Fibroblast of lung (primary cell): ENCODE data around the gene KDM1A. TPM values are rescaled to one million over a fixed set of nuclear protein-coding genes. Genes with fewer than 3 reads are reported as not detected.

ENCODE experiments used
- DNase-seq, 2 donors: peaks; one replicate each; pipeline versions ENCODE4 v3.0.0 to v3.0.0-alpha.2; 2010; ENCODE audit warnings: low read depth in 2 of 2
- H2AFZ ChIP-seq: 2 replicates; pipeline ENCODE4 v1.5.1; 2012; ENCODE audit warnings: low read length, control low read depth, inconsistent platforms
- H3K27ac ChIP-seq: 2 replicates; pipeline ENCODE4 v1.5.1; 2011; ENCODE audit warnings: low read length, control low read depth; ENCODE audit not compliant: insufficient read depth
- H3K27me3 ChIP-seq: 2 replicates; pipeline ENCODE4 v1.5.1; 2011; ENCODE audit warnings: mild to moderate bottlenecking, low read length; ENCODE audit not compliant: control insufficient read depth, insufficient read depth
- H3K36me3 ChIP-seq: 2 replicates; pipeline ENCODE4 v1.5.1; 2011; ENCODE audit warnings: low read length; ENCODE audit not compliant: control insufficient read depth, insufficient read depth
- H3K4me1 ChIP-seq: 2 replicates; pipeline ENCODE4 v1.5.1; 2011; ENCODE audit warnings: low read length; ENCODE audit not compliant: control insufficient read depth, insufficient read depth; ENCODE audit errors: extremely low read depth
- H3K4me2 ChIP-seq: 2 replicates; pipeline ENCODE4 v1.5.1; 2011; ENCODE audit warnings: low read length, control low read depth; ENCODE audit not compliant: insufficient read depth; ENCODE audit errors: extremely low read depth
- H3K4me3 ChIP-seq, 4 experiments: fragments of 200-600 bp in 1 of 4; sonication (generic) in 1 of 4; replicated peaks in 1 of 4; 2 replicates each; pipeline ENCODE4 v1.5.1; 2011 to 2016; ENCODE audit warnings: low read length in 4 of 4, low read depth in 3 of 4, mild to moderate bottlenecking in 3 of 4, control low read depth in 2 of 4, inconsistent platforms in 1 of 4, mixed read lengths in 1 of 4; ENCODE audit not compliant: insufficient read depth in 1 of 4; ENCODE audit errors: control extremely low read depth in 1 of 4
- H3K79me2 ChIP-seq: 2 replicates; pipeline ENCODE4 v1.5.1; 2012; ENCODE audit warnings: mild to moderate bottlenecking, low read length, inconsistent platforms; ENCODE audit not compliant: control insufficient read depth, insufficient read depth
- H3K9ac ChIP-seq: 2 replicates; pipeline ENCODE4 v1.5.1; 2011; ENCODE audit warnings: mild to moderate bottlenecking, low read length, control low read depth; ENCODE audit not compliant: insufficient read depth
- H3K9me3 ChIP-seq: 2 replicates; pipeline ENCODE4 v1.5.1; 2012; ENCODE audit warnings: low read depth, low read length; ENCODE audit not compliant: control insufficient read depth, insufficient read depth
- H4K20me1 ChIP-seq: 2 replicates; pipeline ENCODE4 v1.5.1; 2011; ENCODE audit warnings: low read length; ENCODE audit not compliant: control insufficient read depth, insufficient read depth; ENCODE audit errors: extremely low read depth
- CTCF ChIP-seq, 2 donors: IDR thresholded peaks in 1 of 2; conservative IDR thresholded peaks in 1 of 2; 1 replicate in 1 of 2; 2 replicates in 1 of 2; pipeline ENCODE4 v1.5.1; 2011 to 2012; ENCODE audit warnings: low read length in 2 of 2, control low read depth in 1 of 2, inconsistent platforms in 1 of 2, low read depth in 1 of 2, mild to moderate bottlenecking in 1 of 2
- EZH2 ChIP-seq: IDR thresholded peaks from 2 replicates; pipeline ENCODE4 v1.5.1; 2012; ENCODE audit warnings: low read length, control low read depth, mild to moderate bottlenecking; ENCODE audit errors: missing control alignments
- polyA plus RNA-seq, 2 donors: library from polyadenylated mRNA; depleted of rRNA in 1 of 2; stranded (reverse) in 1 of 2; unstranded in 1 of 2; fragments of >200 nt; gene quantifications; 2 replicates each; pipeline ENCODE4 v1.2.1, GENCODE V29; 2011 to 2012; ENCODE audit warnings: missing spikeins in 1 of 2
- total RNA-seq: library from RNA; depleted of rRNA; stranded (reverse); fragments of >200 nt; gene quantifications from 2 replicates; pipeline ENCODE4 v1.2.1, GENCODE V29; 2014

The KDM1A gene
- total and polyA plus RNA-seq, 2 donors (not counting 1 experiment from before 2014, with no cell fraction given) = 72.0 to 72.4 TPM

GRCh38 chr1:23100074-23100748 is 80.9 kb downstream of the KDM1A start:
- Histone ChIP-seq H3K4me2 (peak overlapping the region; percentile 64), H4K20me1 (no peaks in the 10 kb centered on the region), H3K79me2 (peaks cover 2% of the 10 kb centered on the region), H3K4me1 (peaks cover 41% of the 10 kb centered on the region), H3K36me3 (no peaks in the 10 kb centered on the region), H3K9me3 (no peaks in the 10 kb centered on the region), H3K9ac (peak overlapping the region; percentile 33), H3K27me3 (no peaks in the 10 kb centered on the region), H3K27ac (peak overlapping the region; percentile 59), H3K4me3 (no peak overlapping the region), H2AFZ (no peak overlapping the region)
- TF ChIP-seq CTCF (conservative IDR thresholded peaks at IDR 0.05 in 1 of 2, IDR thresholded peaks at IDR 0.05 in 1 of 2; ENCODE audit: low read depth in 1 of 2, low read length in 2 of 2) (peak in 1 of 2 donors; percentile 11), EZH2 (no peak)
- DNase-seq = peak; percentile 89 to 97

- H3K4me1 ChIP-seq = peaks cover 41% of the 10 kb centered on the region
- H3K9me3 ChIP-seq = no peaks in the 10 kb centered on the region
- H3K79me2 ChIP-seq = peaks cover 2% of the 10 kb centered on the region
- no peak overlapping the region for H3K9ac ChIP-seq
- H3K4me3 ChIP-seq = no peak overlapping the region
- no peak overlapping the region for H2AFZ ChIP-seq
- H3K4me2 ChIP-seq = peak overlapping the region; percentile 36
- TF ChIP-seq CTCF (conservative IDR thresholded peaks at IDR 0.05 in 1 of 2, IDR thresholded peaks at IDR 0.05 in 1 of 2; ENCODE audit: low read depth in 1 of 2, low read length in 2 of 2) = no peak
- no peak for TF ChIP-seq EZH2
- peak overlapping the region; percentile 83 for H3K27ac ChIP-seq
- H4K20me1 ChIP-seq = no peaks in the 10 kb centered on the region
- H3K27me3 ChIP-seq = no peaks in the 10 kb centered on the region
- no peaks in the 10 kb centered on the region for H3K36me3 ChIP-seq
- peak in 1 of 2 donors; percentile 50 for DNase-seq
Measured at GRCh38 chr1:23101101-23101827, 82.0 kb downstream of the KDM1A start.

GRCh38 chr1:23101887-23102286 is 82.6 kb downstream of the KDM1A start:
- Histone ChIP-seq H3K4me1 (peaks cover 41% of the 10 kb centered on the region), H3K4me3 (no peak overlapping the region)
- peak in 1 of 2 donors; percentile 18 for DNase-seq

More at GRCh38 chr1:23101887-23102286, 82.6 kb downstream of the KDM1A start:
- H3K27ac ChIP-seq = peak overlapping the region; percentile 83
- peaks cover 2% of the 10 kb centered on the region for H3K79me2 ChIP-seq
- H3K9ac ChIP-seq = no peak overlapping the region
- no peaks in the 10 kb centered on the region for H3K9me3 ChIP-seq
- TF ChIP-seq CTCF (conservative IDR thresholded peaks at IDR 0.05 in 1 of 2, IDR thresholded peaks at IDR 0.05 in 1 of 2; ENCODE audit: low read depth in 1 of 2, low read length in 2 of 2) = no peak
- TF ChIP-seq EZH2 = no peak
- no peaks in the 10 kb centered on the region for H4K20me1 ChIP-seq
- no peaks in the 10 kb centered on the region for H3K27me3 ChIP-seq
- H3K36me3 ChIP-seq = no peaks in the 10 kb centered on the region
- H2AFZ ChIP-seq = no peak overlapping the region
- H3K4me2 ChIP-seq = peak overlapping the region; percentile 36
